Activated effector memory CD4-positive, alpha-beta T cell treated with Interleukin-2 at 50 U/mL for 16 hours (primary cell): ENCODE data around the gene ANP32E.

Experiments
- DNase-seq: peaks from one replicate; pipeline ENCODE4 v3.0.0-alpha.2; 2020

Gene ANP32E

DNA sequence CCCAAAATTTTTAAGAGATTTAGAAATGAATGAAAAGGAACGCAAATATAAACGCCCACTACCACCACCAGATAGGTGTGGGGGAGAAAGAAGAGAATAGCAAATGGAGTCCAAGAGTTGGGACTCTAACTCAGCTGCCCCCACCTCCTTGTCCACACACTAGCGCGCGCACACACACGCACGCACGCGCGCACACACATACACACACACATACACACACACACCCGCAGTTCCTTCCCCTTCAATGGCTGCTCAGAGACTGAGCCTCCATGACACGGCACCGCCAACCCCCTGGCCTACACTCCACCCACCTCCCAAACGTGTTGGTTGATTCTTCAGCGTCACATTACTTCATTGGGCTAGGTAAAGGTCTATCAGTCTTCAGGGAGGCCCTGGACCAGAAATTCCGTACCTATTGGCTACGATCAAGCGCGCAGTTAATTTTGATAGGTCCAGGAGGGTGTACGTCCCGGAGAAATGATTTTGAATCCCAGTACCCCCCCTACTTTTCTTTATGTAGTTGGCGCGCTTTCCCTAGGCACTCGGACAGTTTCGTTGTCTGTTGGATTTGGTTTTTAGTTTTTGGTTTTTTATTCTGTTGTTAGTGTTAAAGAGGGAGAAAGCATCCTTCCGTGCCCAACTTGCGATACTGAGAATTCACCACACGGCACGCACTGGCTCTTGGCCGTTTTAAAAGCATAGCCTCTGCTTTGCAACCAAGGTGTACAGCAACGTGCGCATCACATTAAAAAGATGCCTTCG lies at the start of gene ANP32E:
ANP32E (minus strand) TSS at position 261 of the 762 bp plus-strand sequence. CDS start 326 bp downstream, outside the sequence.
- DNase-seq: peak; percentile 90

GRCh38 chr1:150283260-150283659 lies 47.3 kb upstream of the ANP32E start:
- DNase-seq: no peak

DNA sequence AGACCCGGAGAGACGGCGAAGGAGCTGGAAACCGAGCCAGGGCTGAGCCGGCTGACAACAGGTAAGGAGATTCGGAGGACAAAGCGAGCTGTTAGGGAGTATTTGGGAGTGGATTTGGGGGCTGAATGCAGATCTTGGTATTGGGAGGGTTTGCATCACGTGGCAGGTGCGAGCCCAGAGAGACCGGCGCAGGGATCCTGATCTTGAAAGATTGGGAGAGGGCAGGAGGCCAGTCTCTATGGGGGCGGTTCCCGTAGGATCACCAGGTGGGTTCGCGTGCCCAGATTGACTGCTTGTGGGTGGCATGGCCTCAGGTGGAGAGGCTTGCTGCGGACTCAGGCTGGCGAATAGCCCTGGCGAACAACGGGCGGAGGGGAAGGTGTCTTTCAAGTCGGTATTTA lies 46.6 kb upstream of the ANP32E start:
- DNase-seq: no peak

GRCh38 chr1:150281758-150282557 lies 46.0 kb upstream of the ANP32E start, which contains the start of gene CIART:
Gene CIART (plus strand): TSS chr1:150282554. CDS start chr1:150283268, 714 bp downstream.
- DNase-seq: peak; percentile 62

DNA sequence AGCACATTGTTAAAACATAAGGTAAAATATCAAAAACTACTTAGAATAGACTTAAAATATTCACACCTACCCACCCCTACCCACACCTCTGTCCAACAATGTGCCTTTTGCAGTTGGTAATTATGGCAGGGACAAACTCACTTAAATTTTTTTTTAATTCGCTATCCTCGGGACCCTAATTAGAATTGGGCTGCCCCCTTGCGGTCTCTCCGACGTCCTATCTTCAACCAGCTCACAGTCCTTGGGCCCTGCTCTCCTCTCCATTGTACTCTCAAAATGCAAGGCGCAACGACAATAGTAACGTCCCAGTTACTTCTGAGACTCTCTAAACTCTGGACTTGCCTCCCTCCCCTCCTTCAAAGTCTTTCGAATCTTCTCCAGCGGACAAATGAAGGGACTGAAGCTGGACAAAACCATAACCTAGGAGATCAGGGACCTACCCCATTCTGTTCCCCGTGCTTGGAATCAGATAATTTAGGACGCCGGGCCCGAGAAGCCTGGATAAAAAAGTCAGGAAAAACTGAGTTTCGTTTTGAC lies 45.4 kb upstream of the ANP32E start:
- peak; percentile 28 for DNase-seq

DNA sequence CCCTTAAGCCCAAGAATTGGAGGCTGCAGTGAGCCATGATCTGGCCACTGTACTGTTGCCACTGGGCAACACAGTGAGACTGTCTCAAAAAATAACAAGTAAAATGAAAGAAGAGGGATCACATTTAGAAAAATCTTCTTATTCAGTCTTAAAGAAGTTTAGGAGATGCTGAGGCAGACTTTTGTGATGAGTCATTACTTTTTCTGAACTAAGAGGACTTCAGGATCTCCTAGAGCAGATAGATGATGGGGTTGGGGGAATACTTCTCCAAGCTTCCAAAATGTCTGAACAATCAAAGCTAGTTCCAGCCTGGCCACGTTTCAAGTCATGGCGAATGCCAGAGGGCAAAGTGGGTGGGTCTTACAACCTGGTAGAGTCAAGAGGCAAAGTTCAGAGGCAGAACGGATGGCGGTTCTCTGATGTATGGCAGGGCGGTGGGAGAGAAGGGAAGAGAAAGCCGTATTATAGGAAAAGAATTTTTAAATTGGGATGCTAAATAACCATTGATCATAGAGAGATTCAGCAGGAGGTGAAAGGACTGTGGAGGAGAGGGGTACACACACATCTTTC lies 44.3 kb upstream of the ANP32E start:
- no peak for DNase-seq

- DNase-seq: no peak
Observed at GRCh38 chr1:150273311-150273710, 37.4 kb upstream of the ANP32E start.

GRCh38 chr1:150271291-150271959 lies 35.5 kb upstream of the ANP32E start:
- no peak for DNase-seq

GRCh38 chr1:150269451-150269850 lies 33.5 kb upstream of the ANP32E start:
- DNase-seq: no peak

- peak; percentile 89 for DNase-seq
Observed at GRCh38 chr1:150268705-150269403, 32.9 kb upstream of the ANP32E start, which contains the start of gene APH1A. Gene APH1A (minus strand): TSS chr1:150269016. CDS start chr1:150268810, 206 bp downstream.

DNA sequence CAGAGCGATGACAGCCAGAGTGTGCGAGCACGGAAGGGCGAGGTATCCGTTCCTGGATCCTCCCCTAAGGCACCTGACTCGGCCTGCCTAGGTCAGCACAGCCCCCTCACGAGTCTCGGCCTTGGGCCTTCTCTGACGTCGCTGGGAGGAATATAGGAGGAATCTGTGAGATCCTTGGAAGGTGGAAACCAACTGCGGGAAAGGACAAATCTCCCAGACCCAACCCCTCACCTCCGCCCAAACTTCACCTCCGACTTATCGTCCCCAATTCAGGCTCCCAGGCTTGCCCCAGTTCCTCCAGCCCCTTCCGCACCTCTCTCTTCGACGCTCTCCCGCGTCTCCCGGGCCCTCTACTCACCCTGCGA lies 32.4 kb upstream of the ANP32E start:
- DNase-seq: peak; percentile 36

GRCh38 chr1:150267896-150268295 lies 32.0 kb upstream of the ANP32E start:
- no peak for DNase-seq

DNA sequence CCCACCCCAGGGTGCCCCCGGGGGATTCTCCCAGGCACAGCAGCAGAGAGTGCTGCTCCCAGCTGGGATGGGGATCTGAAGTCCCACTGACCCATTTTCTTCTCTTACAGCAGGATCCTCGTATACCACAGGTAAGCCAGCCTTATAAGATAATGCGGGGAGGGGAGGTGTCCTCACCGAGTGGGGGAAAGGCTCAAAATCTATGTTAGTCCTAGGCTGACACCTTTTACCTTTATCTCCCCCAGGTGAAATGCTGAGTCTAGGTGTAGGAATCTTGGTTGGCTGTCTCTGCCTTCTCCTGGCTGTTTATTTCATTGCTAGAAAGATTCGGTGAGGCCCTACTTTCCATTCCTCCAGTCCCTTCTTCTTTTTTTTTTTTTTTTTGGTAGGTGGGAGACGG lies 27.6 kb upstream of the ANP32E start:
- no peak for DNase-seq

DNA sequence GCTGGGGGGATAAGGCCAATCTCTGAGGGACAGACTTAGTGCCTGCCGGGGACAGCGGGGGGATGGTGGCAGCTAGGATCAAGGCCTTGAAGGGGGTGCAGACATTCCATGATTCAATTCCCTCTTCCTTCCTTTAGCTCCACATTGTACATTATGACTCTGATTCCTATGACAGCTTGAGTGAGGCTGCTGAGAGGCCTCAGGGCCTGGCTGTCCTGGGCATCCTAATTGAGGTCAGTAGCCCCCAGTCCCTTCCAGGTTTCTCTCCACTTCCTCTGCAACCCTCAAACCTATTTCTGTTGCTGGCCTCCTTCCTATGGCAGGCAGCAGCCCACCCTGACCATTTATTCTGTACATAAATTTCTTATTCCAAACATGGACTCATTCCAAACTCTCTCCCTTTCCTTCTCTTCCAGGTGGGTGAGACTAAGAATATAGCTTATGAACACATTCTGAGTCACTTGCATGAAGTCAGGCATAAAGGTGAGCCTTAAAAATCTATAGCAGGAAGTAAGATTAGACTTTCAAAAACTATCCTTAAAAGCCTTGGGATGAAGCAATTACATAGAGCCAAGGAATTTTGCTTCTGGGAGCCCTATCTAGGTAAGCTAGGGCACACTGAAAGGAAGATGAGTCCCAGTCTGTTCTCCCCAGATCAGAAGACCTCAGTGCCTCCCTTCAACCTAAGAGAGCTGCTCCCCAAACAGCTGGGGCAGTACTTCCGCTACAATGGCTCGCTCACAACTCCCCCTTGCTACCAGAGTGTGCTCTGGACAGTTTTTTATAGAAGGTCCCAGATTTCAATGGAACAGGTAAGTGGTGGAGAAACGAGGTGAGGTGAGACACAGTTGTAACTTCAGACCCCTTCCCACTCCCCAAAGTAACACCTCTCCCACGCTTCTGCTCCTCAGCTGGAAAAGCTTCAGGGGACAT lies 26.7 kb upstream of the ANP32E start:
- no peak for DNase-seq

GRCh38 chr1:150261367-150261766 lies 25.5 kb upstream of the ANP32E start:
- DNase-seq: no peak

DNA sequence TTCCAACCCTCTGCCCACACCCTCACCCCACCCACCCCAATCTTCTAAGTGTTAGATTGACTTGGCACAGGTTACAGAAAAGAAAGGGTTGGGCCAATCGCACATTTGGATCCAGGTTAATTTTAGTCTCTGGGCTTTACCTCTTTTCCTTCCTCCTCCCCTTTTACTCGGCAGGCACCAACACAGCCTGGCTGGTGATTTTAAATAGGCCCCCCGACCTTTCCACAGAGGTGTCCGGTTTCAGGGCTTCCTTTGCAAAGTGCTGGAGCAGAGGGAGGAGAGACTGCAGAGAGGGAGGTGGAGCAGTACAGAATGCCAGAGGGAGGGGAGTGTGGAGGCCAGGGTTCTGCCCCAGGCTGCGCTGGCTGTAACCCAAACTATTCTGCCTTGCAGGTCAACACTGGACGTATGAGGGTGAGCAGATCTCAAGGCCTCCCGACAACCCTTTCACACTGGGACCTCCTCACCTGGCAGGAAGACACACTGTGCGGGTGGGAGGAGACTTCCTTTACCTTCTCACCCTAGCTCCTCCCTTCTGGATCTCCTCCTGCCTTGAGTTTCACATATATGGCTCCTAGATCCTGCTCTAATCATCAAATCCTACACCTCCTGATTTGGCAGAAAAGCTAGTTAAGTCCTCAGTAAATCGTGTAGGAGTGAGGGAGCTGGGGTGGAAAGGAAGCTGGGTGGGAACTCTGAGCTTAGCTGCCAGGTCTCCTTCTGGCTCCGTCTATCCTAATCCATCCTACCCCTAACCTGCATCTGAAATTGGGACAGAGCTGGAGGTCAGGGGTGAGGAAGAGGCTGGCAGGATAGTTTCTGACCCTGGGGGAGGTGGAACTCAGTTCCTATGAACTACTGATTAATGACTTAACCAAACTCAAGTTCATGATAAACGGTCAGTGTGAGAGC lies 24.1 kb upstream of the ANP32E start:
- no peak for DNase-seq

DNA sequence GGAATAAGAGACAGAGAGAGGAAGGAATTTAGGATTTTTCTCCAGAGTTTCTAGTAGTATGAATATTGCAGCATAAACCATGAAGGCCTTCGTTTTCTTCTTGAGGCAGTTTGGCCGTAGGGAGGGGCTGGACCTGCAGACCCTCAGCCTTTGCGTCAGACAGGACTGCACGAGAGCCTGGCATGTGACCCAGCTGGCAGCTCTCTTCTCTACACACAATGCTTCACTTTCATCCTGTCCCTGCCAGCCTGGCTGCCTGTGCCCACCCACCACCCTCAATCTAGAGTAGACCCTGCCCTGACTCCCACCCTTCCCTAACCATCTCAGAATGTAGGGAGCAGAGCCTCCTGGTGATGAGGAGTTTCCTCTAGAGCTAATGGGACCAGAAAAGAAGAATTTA lies 23.3 kb upstream of the ANP32E start:
- DNase-seq: no peak

DNA sequence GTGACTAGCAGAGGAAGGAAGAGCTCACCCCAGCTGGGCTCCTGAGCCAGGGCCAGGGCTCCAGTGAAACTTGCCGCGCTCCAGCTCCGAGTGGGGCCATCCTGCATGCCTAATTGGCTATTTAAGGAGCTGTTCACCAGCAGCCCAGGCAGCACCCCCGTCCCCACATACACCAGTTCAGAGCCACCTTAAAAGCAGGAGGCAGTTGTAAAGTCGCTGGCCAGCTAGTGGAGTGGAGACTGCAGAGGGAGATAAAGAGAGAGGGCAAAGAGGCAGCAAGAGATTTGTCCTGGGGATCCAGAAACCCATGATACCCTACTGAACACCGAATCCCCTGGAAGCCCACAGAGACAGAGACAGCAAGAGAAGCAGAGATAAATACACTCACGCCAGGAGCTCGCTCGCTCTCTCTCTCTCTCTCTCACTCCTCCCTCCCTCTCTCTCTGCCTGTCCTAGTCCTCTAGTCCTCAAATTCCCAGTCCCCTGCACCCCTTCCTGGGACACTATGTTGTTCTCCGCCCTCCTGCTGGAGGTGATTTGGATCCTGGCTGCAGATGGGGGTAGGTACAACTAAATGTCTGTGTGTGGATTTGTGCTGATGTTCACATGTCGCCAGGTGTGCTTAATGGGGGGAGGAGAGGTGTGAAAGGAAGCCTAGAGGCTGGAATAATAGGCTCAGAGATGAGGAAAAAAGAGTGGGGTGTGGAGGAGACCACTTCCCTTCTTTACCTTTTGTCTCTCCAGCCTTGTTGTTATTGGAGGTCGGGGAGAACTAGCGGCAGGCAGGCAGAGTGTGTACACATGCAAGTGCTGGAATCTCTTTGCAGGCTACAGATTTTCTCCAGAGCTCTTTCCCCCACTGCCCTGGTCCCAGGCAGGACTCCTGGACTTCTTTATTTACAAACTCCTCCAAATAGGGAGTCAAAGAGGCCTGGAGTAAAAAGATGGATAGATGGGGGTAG lies 22.0 kb upstream of the ANP32E start, which contains the start of gene CA14:
CA14 (plus strand) TSS at position 151 of the 962 bp plus-strand sequence; CDS start at position 506, 355 bp downstream.
- no peak for DNase-seq
